SK-N-MC (cell line): ENCODE measurements around the gene IRF5.

Experiments
- EZH2 ChIP-seq: fragments of 200-600 bp; sonication (generic); IDR thresholded peaks from one replicate; pipeline ENCODE4 v1.6.1; 2017; ENCODE audit warnings: antibody characterized with exemption
- POLR2AphosphoS5 ChIP-seq: IDR thresholded peaks from 2 replicates; pipeline ENCODE4 v1.6.1; 2012; ENCODE audit warnings: mild to moderate bottlenecking, low read depth, low read length, borderline replicate concordance

GRCh38 chr7:128928882-128929788 lies 8.6 kb upstream of the IRF5 start:
- TF ChIP-seq EZH2 (no peak), POLR2AphosphoS5 (no peak)
